GM10847 (cell line): Measurements from ENCODE around the gene SH3BGRL3.

Experiments
- POLR2A ChIP-seq: IDR thresholded peaks from 2 replicates; pipeline ENCODE4 v1.6.1; 2011; ENCODE audit not compliant: insufficient read length; ENCODE audit errors: extremely low read depth

The SH3BGRL3 gene

DNA sequence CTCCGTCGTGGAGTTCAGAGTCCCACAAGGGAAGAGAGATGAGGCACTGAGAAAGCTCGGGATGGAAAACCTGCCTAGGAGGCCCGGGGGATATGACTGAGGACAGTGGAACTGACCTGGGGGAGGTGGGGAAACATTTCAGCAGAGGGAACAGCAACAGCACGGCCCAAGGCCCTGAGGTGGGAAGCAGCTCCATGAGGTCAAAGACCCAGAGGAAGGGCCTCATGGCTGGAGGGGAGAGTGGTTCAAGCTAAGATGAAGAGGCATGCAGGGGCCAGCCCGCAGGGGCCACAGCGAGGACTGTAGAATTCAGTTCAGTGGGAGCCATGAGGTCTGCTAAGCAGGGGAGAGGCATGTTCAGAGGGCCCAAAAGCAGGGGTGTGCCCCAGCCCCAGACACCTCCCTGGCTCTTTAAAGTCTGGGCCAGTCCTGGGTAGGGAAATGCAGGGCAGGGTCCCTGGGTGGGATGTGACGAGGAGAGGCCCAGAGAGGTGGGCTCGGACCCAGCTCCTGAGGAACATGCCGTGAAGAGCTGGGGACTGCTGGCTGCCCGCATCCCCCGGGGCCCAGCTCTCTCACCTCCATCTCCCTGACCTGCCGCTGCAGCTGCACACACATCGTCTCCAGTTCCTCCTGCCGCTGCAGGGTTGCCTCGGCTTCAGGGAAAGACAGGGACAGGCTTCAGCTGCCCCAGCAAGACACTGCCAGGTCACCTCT is 16.6 kb downstream of the SH3BGRL3 start:
- no peak for TF ChIP-seq POLR2A

GRCh38 chr1:26297057-26297790 is 17.3 kb downstream of the SH3BGRL3 start:
- no peak for TF ChIP-seq POLR2A

DNA sequence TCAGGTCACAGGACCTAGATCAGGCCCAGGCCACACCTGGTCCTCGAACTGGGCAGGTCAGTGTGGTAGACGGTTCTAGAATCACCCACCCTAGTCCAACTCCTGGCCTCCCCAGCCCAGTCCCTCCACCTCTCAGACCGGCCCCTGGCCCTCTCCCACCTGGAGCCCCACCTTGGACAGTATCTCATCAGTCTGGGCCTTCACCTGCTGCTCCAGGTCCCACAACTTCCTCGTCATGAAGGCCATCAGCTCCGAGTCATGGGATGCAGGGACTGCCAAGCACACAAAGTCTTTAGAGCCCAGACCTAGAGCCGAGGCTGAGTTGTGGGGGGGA is 17.9 kb downstream of the SH3BGRL3 start:
- no peak for TF ChIP-seq POLR2A

DNA sequence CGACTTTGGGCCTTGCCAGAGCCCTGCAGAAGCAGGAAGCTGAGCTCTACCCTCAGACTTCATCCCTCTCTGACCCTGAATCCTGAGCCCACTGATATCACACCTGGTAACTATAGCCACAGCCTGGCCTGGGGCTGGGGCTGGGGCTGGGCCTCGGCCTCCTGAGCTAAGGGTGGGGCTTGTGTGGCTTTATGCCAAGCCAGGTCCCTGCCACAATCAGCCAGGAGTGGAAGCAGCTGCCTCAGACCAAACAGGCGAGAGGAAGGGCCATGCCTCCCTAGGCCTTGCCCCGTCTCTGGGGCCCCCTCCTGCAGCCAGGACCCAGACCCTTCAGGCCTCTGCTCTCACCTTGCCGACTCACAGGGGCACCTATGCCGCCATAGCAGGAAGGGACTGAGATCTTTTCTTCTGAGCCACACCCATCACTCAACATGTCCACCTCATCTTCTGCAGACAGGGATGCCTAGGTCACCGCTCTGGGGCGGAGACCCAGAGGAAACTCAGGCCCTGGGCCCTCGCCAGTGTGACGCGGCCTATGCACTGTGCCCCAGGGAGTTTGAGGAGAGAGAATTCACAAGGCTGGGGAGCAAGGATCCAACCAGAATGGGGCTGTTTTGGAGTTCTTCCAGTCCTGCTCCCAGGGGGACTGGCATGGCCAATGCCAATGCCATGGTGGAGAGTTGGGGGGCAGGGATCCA is 20.8 kb downstream of the SH3BGRL3 start:
- TF ChIP-seq POLR2A = no peak

- TF ChIP-seq POLR2A = no peak
Observed at GRCh38 chr1:26302733-26303405, 23.0 kb downstream of the SH3BGRL3 start.

DNA sequence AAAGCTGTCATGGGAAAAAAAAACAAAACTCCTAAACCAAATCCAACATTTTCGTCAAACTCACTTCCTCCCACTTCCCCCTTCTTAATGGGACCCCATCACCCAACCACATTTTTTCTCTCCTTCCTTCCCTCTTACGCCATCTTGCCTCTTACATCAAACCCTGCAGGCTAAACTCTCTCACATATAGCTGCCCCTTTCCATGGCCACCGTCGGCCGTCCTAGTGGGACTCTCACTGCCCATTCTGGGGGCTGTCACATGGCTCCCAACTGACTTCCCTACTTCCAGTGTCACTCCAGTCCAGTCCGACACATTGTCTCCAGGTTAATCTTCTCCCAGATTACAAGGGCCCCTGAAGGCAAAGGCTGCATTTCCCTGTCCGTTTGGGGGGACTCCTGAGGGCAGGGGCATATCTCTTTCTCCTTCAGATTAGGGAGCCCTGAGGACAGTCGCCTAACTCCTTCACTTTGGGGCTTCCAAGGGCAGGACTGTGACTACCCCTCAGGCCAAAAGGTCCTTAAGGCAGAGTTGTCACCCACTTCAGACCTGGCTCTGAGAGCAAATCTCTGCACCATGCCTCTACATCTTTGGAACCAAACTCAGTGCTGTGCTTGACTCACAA is 25.9 kb downstream of the SH3BGRL3 start:
- no peak for TF ChIP-seq POLR2A

GRCh38 chr1:26306290-26307229 is 26.7 kb downstream of the SH3BGRL3 start, which contains the start of gene UBXN11:
Gene UBXN11, minus strand, starts transcription at chr1:26306636. Its CDS starts 3,753 bp downstream, at chr1:26302883.
- TF ChIP-seq POLR2A = peak; percentile 44

- no peak for TF ChIP-seq POLR2A
Observed at GRCh38 chr1:26307363-26307781, 27.5 kb downstream of the SH3BGRL3 start.

DNA sequence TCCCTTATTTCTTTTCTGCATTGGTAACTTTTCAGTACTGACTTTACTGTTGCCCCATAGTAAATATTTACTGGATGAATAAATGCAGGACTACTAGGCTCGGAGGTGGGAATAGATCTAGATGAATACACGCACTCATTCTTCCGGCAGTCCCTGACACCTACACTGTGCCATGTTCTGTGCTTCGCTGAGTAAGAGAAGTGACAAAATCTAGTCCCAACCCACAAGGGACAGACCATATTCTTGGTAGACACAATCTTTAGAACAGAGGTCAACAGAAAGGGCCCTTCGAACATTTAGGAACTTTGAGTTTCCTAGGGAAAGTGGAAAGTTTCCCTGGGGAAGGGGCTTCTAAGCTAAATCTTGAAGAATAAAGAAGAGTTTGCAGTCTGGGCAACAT is 34.6 kb downstream of the SH3BGRL3 start:
- TF ChIP-seq POLR2A = no peak

DNA sequence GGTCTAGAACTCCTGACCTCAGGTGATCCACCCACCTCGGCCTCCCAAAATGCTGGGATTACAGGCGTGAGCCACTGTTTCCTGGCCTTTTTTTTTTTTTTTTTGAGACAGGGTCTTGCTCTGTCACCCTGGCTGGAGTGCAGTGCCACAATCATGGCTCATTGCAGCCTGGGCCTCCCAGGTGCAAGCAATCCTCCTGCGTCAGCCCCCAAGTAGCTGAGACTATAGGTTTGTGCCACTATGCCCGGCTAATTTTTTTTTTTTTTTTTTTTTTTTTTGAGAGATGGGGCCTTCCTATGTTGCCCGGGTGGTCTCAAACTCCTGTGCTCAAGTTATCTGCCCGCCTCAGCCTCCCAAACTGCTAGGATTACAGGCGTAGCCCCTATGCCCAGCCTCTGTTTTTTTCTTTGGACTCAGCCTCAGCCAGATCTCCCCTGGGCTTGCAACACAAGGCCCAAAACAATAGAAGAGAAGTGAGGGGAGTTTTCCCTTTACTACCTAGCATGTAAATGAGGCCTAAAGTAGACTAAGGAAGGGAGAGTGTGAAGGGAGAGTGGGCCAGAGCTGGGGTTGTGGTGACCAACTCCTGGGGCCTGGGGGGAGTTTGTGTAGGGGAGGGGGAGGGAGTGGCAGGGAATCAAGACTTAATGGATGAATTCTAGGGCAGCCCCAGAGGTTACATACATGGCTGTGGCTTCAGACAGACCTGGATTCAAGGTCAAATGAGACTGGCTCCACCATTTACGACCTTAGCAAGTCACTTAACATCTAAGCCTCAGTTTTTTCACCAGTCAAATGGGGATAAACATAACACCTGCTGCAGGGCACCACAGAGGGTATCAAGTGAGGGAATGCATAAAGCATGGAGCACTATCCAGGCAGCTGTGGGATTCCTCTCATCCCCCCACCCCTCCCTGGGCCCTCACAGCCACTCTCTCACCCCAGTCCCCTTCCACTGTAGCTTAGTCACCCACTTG is 36.3 kb downstream of the SH3BGRL3 start:
- TF ChIP-seq POLR2A = no peak

DNA sequence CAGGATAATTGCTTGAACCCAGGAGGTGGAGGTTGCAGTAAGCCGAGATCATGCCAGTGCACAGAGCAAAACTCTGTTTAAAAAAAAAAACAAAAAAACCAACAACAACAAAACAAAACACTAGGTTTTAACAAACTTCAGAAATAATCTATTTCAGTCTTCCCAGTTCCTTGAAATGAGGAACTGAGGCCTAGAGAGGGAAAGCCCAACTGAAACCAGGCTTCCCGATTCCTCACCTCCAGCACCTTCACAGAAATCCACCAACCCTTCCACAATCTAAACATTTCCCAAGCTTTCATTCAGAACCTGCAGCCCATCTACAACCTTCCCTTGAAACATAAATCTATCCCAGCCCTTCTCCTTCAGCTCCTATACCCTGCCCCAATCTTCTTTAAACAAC is 37.3 kb downstream of the SH3BGRL3 start:
- TF ChIP-seq POLR2A = no peak

- TF ChIP-seq POLR2A = no peak
Observed at GRCh38 chr1:26317612-26318337, 37.9 kb downstream of the SH3BGRL3 start, which contains the start of gene CD52. Gene CD52, plus strand, starts transcription at chr1:26317958. Its CDS starts 60 bp downstream, at chr1:26318018.
